IPS-18a (cell line): Measurements from ENCODE around the gene RNASE7.
"Not testable (repeated sequence)": the region's sequence is repeated elsewhere in the genome, so short reads cannot be mapped to it uniquely, and the experiment has no call there.

Source experiments
- H3K27ac ChIP-seq: one replicate; pipeline ENCODE4 v1.5.1; 2013; ENCODE audit warnings: low read length
- H3K27me3 ChIP-seq: one replicate; pipeline ENCODE4 v1.6.1; 2013; ENCODE audit warnings: mild to moderate bottlenecking, low read length; ENCODE audit not compliant: control insufficient read depth, insufficient read depth
- H3K36me3 ChIP-seq: one replicate; pipeline ENCODE4 v1.6.1; 2013; ENCODE audit warnings: low read depth, low read length; ENCODE audit not compliant: control insufficient read depth
- H3K4me1 ChIP-seq: one replicate; pipeline ENCODE4 v1.6.1; 2013; ENCODE audit warnings: low read depth, low read length; ENCODE audit not compliant: control insufficient read depth
- H3K4me3 ChIP-seq: one replicate; pipeline ENCODE4 v1.5.1; 2013; ENCODE audit warnings: low read length
- H3K9ac ChIP-seq: one replicate; pipeline ENCODE4 v1.6.1; 2013; ENCODE audit warnings: mild to moderate bottlenecking, low read length, moderate library complexity
- H3K9me3 ChIP-seq: one replicate; pipeline ENCODE4 v1.6.1; 2013; ENCODE audit warnings: low read depth, low read length; ENCODE audit not compliant: control insufficient read depth

RNASE7 gene

GRCh38 chr14:21037156-21037555 lies 5.0 kb upstream of the RNASE7 start:
- H3K36me3 ChIP-seq: no peaks in the 10 kb centered on the region
- no peaks in the 10 kb centered on the region for H3K27me3 ChIP-seq
- peaks cover 15% of the 10 kb centered on the region for H3K4me1 ChIP-seq
- H3K9ac ChIP-seq: no peak overlapping the region
- H3K4me3 ChIP-seq: no peak overlapping the region
- H3K9me3 ChIP-seq: no peaks in the 10 kb centered on the region
- no peak overlapping the region for H3K27ac ChIP-seq

GRCh38 chr14:21038441-21039422 lies 3.4 kb upstream of the RNASE7 start:
- no peak overlapping the region for H3K27ac ChIP-seq
- H3K9me3 ChIP-seq: no peaks in the 10 kb centered on the region
- H3K36me3 ChIP-seq: no peaks in the 10 kb centered on the region
- H3K4me3 ChIP-seq: no peak overlapping the region
- H3K9ac ChIP-seq: no peak overlapping the region
- H3K4me1 ChIP-seq: peaks cover 15% of the 10 kb centered on the region
- H3K27me3 ChIP-seq: no peaks in the 10 kb centered on the region

- Histone ChIP-seq H3K4me3 (no peak overlapping the region), H3K27ac (no peak overlapping the region), H3K9ac (no peak overlapping the region), H3K36me3 (no peaks in the 10 kb centered on the region), H3K9me3 (no peaks in the 10 kb centered on the region), H3K4me1 (peaks cover 15% of the 10 kb centered on the region), H3K27me3 (no peaks in the 10 kb centered on the region)
Observed at GRCh38 chr14:21039585-21040369, 2.4 kb upstream of the RNASE7 start.

GRCh38 chr14:21040370-21040925 lies 1.7 kb upstream of the RNASE7 start:
- no peak overlapping the region for H3K27ac ChIP-seq

GRCh38 chr14:21040941-21041340 lies 1.2 kb upstream of the RNASE7 start:
- not testable (repeated sequence) for H3K9me3 ChIP-seq, H3K4me3 ChIP-seq, H3K27ac ChIP-seq, H3K9ac ChIP-seq, H3K36me3 ChIP-seq, H3K27me3 ChIP-seq
- peaks cover 15% of the 10 kb centered on the region for H3K4me1 ChIP-seq

More at GRCh38 chr14:21040370-21040925, 1.7 kb upstream of the RNASE7 start:
- H3K9me3 ChIP-seq: no peaks in the 10 kb centered on the region
- H3K27me3 ChIP-seq: no peaks in the 10 kb centered on the region
- no peak overlapping the region for H3K4me3 ChIP-seq
- H3K9ac ChIP-seq: no peak overlapping the region
- H3K36me3 ChIP-seq: no peaks in the 10 kb centered on the region
- peaks cover 15% of the 10 kb centered on the region for H3K4me1 ChIP-seq

- Histone ChIP-seq H3K27me3 (no peaks in the 10 kb centered on the region), H3K4me1 (peaks cover 15% of the 10 kb centered on the region), H3K4me3 (no peak overlapping the region), H3K27ac (no peak overlapping the region), H3K9me3 (no peaks in the 10 kb centered on the region), H3K36me3 (no peaks in the 10 kb centered on the region), H3K9ac (no peak overlapping the region)
Observed at GRCh38 chr14:21042918-21043317, 756 bp downstream of the RNASE7 start.

GRCh38 chr14:21043387-21043973 lies 1.3 kb downstream of the RNASE7 start:
- H3K27me3 ChIP-seq: no peaks in the 10 kb centered on the region
- no peaks in the 10 kb centered on the region for H3K36me3 ChIP-seq
- peaks cover 15% of the 10 kb centered on the region for H3K4me1 ChIP-seq
- H3K9me3 ChIP-seq: no peaks in the 10 kb centered on the region
- no peak overlapping the region for H3K9ac ChIP-seq
- no peak overlapping the region for H3K27ac ChIP-seq
- H3K4me3 ChIP-seq: no peak overlapping the region

- Histone ChIP-seq H3K27me3 (no peaks in the 10 kb centered on the region), H3K9ac (no peak overlapping the region), H3K9me3 (no peaks in the 10 kb centered on the region), H3K36me3 (no peaks in the 10 kb centered on the region), H3K4me1 (peaks cover 9% of the 10 kb centered on the region), H3K4me3 (no peak overlapping the region), H3K27ac (no peak overlapping the region)
Observed at GRCh38 chr14:21043974-21044618, 1.9 kb downstream of the RNASE7 start.

- Histone ChIP-seq H3K27me3 (no peaks in the 10 kb centered on the region), H3K27ac (no peak overlapping the region), H3K4me3 (no peak overlapping the region), H3K9me3 (no peaks in the 10 kb centered on the region), H3K9ac (no peak overlapping the region), H3K4me1 (no peaks in the 10 kb centered on the region), H3K36me3 (no peaks in the 10 kb centered on the region)
Observed at GRCh38 chr14:21047378-21047781, 5.2 kb downstream of the RNASE7 start.

- Histone ChIP-seq H3K4me1 (no peaks in the 10 kb centered on the region), H3K9ac (no peak overlapping the region), H3K4me3 (no peak overlapping the region), H3K36me3 (no peaks in the 10 kb centered on the region), H3K9me3 (no peaks in the 10 kb centered on the region), H3K27ac (no peak overlapping the region), H3K27me3 (no peaks in the 10 kb centered on the region)
Observed at GRCh38 chr14:21048638-21049037, 6.5 kb downstream of the RNASE7 start.

GRCh38 chr14:21049271-21049673 lies 7.1 kb downstream of the RNASE7 start:
- Histone ChIP-seq H3K4me1 (no peaks in the 10 kb centered on the region), H3K36me3 (no peaks in the 10 kb centered on the region), H3K9ac (no peak overlapping the region), H3K27me3 (no peaks in the 10 kb centered on the region), H3K4me3 (no peak overlapping the region), H3K9me3 (no peaks in the 10 kb centered on the region), H3K27ac (no peak overlapping the region)
